Panc1 (cell line): ENCODE measurements around the gene TOM1L1. TPM values are rescaled to one million over a fixed set of nuclear protein-coding genes. Genes with fewer than 3 reads are reported as not detected.

Experiments used
- ATAC-seq: fragments of 200-7000 bp; cut with Tn5 transposase; 2 replicates; pipeline ENCODE4 v1.9.1; 2020; ENCODE audit warnings: mild to moderate bottlenecking, moderate library complexity
- BruUV-seq: library from RNA; stranded (reverse); fragments of 400-500 nt; replicated peaks from 2 replicates; lab custom pipeline; 2021; lab: Mats Ljungman, UMichigan
- CTCF ChIA-PET: fragments of 300-600 bp; sonication (Branson Sonifier 250); formaldehyde crosslinking; loops from one replicate; lab custom pipeline; 2022; ENCODE audit warnings: antibody characterized with exemption; lab: Charles Lee
- POLR2A ChIA-PET: fragments of 300-600 bp; sonication (Branson Sonifier 250); formaldehyde crosslinking; loops from one replicate; lab custom pipeline; 2022; ENCODE audit warnings: antibody characterized with exemption; lab: Charles Lee
- DNase-seq: peaks from one replicate; pipeline ENCODE4 v3.0.0-alpha.2; 2010; ENCODE audit warnings: low read depth, low spot score
- H3K27ac ChIP-seq: 2 replicates; pipeline ENCODE4 v1.5.1; 2011; ENCODE audit warnings: mild to moderate bottlenecking, low read length, inconsistent platforms
- H3K27me3 ChIP-seq: fragments of 200-500 bp; sonication (Bioruptor generic); 2 replicates; pipeline ENCODE4 v1.6.0; 2014; ENCODE audit warnings: low read length, inconsistent platforms; ENCODE audit not compliant: control insufficient read depth, insufficient read depth
- H3K36me3 ChIP-seq: fragments of 200-500 bp; sonication (Bioruptor generic); 2 replicates; pipeline ENCODE4 v1.5.1; 2014; ENCODE audit warnings: inconsistent platforms, mild to moderate bottlenecking, low read length, moderate library complexity; ENCODE audit not compliant: control insufficient read depth, insufficient read depth
- H3K4me1 ChIP-seq: 2 replicates; pipeline ENCODE4 v1.5.1; 2011; ENCODE audit warnings: inconsistent platforms, mild to moderate bottlenecking, low read length, moderate library complexity; ENCODE audit not compliant: control insufficient read depth, insufficient read depth
- H3K4me3 ChIP-seq, 2 experiments: 2 replicates each; pipeline ENCODE4 v1.5.1; 2011 to 2012; ENCODE audit warnings: low read depth in 2 of 2, low read length in 2 of 2, mild to moderate bottlenecking in 2 of 2, inconsistent platforms in 1 of 2, moderate library complexity in 1 of 2
- H3K9me3 ChIP-seq: fragments of 200-500 bp; sonication (Bioruptor generic); 2 replicates; pipeline ENCODE4 v1.5.1; 2014; ENCODE audit warnings: low read depth, mild to moderate bottlenecking, inconsistent platforms, low read length, moderate library complexity; ENCODE audit not compliant: control insufficient read depth, insufficient read depth
- CTCF ChIP-seq: fragments of 450-650 bp; IDR thresholded peaks from 2 replicates; pipeline ENCODE4 v1.5.1; 2017; ENCODE audit warnings: mild to moderate bottlenecking
- POLR2AphosphoS5 ChIP-seq: IDR thresholded peaks from 2 replicates; pipeline ENCODE4 v1.6.1; 2012; ENCODE audit warnings: mild to moderate bottlenecking, low read depth, low read length, moderate library complexity
- REST ChIP-seq, 2 experiments: IDR thresholded peaks; 2 replicates each; pipeline ENCODE4 v1.6.1; 2011 to 2012; ENCODE audit warnings: low read depth in 2 of 2, control low read depth in 1 of 2, low read length in 1 of 2, mild to moderate bottlenecking in 1 of 2, moderate library complexity in 1 of 2; ENCODE audit not compliant: insufficient read depth in 1 of 2
- SIN3A ChIP-seq: IDR thresholded peaks from 2 replicates; pipeline ENCODE4 v1.6.1; 2012; ENCODE audit warnings: low read depth, mild to moderate bottlenecking, low read length, moderate library complexity, borderline replicate concordance; ENCODE audit not compliant: insufficient read depth
- TCF7L2 ChIP-seq: IDR thresholded peaks from 2 replicates; pipeline ENCODE4 v1.6.1; 2011; ENCODE audit warnings: mild to moderate bottlenecking, low read depth, low read length, inconsistent platforms
- in situ Hi-C: cut with HindIII; loops from 2 replicates; pipeline ENCODE4 v1.10.0; 2016; ENCODE audit warnings: low sequenced_read_pairs, low pct_unique_long_range_greater_than_20kb
- intact Hi-C: fragments of 100-400 bp; cut with micrococcal nuclease; formaldehyde crosslinking; loops from one replicate; pipeline ENCODE4 v1.10.0; 2022; ENCODE audit not compliant: unreplicated experiment
- total RNA-seq: library from RNA; stranded (reverse); gene quantifications from one replicate; pipeline ENCODE4 v1.2.1, GENCODE V29; 2021; ENCODE audit not compliant: unreplicated experiment

The TOM1L1 gene
- total RNA-seq, 1 experiment from 2014 or later: 53.9 TPM

GRCh38 chr17:54971147-54971546, 70.5 kb downstream of the TOM1L1 start:
- Histone ChIP-seq H3K36me3 (peaks cover 7% of the 10 kb centered on the region; the same call in 1 of the 2 replicates), H3K9me3 (no peaks in the 10 kb centered on the region), H3K4me3 (no peak overlapping the region), H3K27me3 (no peaks in the 10 kb centered on the region), H3K27ac (no peak overlapping the region; the same call in 1 of the 2 replicates), H3K4me1 (peaks cover 31% of the 10 kb centered on the region)
- CTCF ChIA-PET: no interaction called here
- DNase-seq: no peak
- no peak for TF ChIP-seq CTCF
- no peak for TF ChIP-seq REST (IDR thresholded peaks at IDR 0.05; ENCODE audit: insufficient read depth in 1 of 2, low read depth in 2 of 2, low read length in 1 of 2)
- TF ChIP-seq POLR2AphosphoS5: no peak
- no peak for TF ChIP-seq TCF7L2
- no peak for TF ChIP-seq SIN3A
- in situ Hi-C loops (no loop called here), intact Hi-C loops (no loop called here)
- no TSS peak for BruUV-seq
- ATAC-seq: no peak
- POLR2A ChIA-PET: no interaction called here

- intact Hi-C loops: no loop called here
- ATAC-seq (no peak), DNase-seq (no peak)
- Histone ChIP-seq H3K27me3 (no peaks in the 10 kb centered on the region), H3K4me3 (no peak overlapping the region), H3K4me1 (peaks cover 24% of the 10 kb centered on the region), H3K36me3 (peaks cover 7% of the 10 kb centered on the region; the same call in 1 of the 2 replicates), H3K27ac (no peak overlapping the region), H3K9me3 (no peaks in the 10 kb centered on the region)
- POLR2A ChIA-PET: no interaction called here
- in situ Hi-C loops: no loop called here
- BruUV-seq: no TSS peak
- TF ChIP-seq SIN3A (no peak), TCF7L2 (no peak), REST (IDR thresholded peaks at IDR 0.05; ENCODE audit: insufficient read depth in 1 of 2, low read depth in 2 of 2, low read length in 1 of 2) (no peak), CTCF (no peak), POLR2AphosphoS5 (no peak)
- CTCF ChIA-PET: no interaction called here
Observed at GRCh38 chr17:54971901-54972300, 71.2 kb downstream of the TOM1L1 start.
